ENCODE measurements around the gene KIAA0040. TPM values are rescaled to one million over a fixed set of nuclear protein-coding genes. Genes with fewer than 3 reads are reported as not detected.
A peak's percentile ranks its signal among the peaks of the same experiment; 100 is the strongest.

KIAA0040 gene
- total and polyA plus RNA-seq, 4 donors, result 1.7 to 2.9 (median 2.2) TPM

DNA sequence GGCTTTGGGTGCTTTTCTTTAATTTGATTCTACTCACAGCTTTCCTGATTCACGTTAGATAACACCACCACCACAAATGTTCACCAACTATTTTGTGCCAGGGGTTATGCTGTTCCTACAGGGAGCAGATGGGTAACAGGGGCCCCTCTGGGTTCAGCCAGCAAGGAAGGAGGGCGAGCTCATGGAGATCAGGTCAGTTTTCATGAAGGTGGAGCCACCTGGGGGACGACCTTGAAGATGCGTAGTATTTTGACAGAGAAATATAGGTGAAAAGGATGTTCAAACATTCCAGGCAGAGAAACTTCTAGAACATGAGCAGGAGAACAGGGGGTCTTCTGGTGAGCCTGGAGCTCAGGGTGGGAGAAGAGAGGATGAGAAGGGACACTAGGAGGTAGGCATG is 28.9 kb downstream of the KIAA0040 start:
- H3K4me1 ChIP-seq (ENCODE audit: control insufficient read depth, insufficient read depth, low read length), result no peaks in the 10 kb centered on the region
- H3K27me3 ChIP-seq (ENCODE audit: control insufficient read depth, insufficient read depth, low read length), result no peaks in the 10 kb centered on the region
- no peaks in the 10 kb centered on the region for H3K9me3 ChIP-seq (ENCODE audit: control insufficient read depth, insufficient read depth, low read length)
- no peak overlapping the region for H3K4me3 ChIP-seq (ENCODE audit: low read depth, low read length)
- no peaks in the 10 kb centered on the region for H3K36me3 ChIP-seq (ENCODE audit: control insufficient read depth, insufficient read depth, low read length)
- no peak overlapping the region for H3K27ac ChIP-seq (ENCODE audit: low read depth, low read length)
- 60% methylated on average over 3 of the region's 4 CpGs for WGBS (ENCODE audit: insufficient coverage)
- no peak for DNase-seq (ENCODE audit: low read depth in 4 of 6, low spot score in 6 of 6)

DNA sequence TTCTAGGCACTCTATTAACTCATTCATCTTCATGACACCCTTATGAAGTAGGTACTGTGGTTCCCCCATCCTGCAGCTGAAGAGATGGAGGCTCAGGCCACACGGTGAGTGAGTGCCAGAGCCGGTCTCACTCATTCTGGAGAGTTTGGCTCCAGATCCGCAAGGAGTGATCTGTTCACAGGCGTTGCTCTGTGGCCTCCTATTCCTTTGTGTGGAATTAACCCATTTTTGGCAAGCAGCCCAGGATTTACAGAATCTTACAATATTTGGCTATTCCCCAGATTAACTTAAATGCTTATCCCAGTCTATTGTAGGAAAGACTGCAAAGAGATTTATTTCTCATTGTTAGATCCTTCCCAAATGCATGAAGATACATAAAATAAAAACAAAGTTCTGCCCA is 29.6 kb downstream of the KIAA0040 start:
- Histone ChIP-seq H3K27me3 (ENCODE audit: control insufficient read depth, insufficient read depth, low read length) (no peaks in the 10 kb centered on the region), H3K9me3 (ENCODE audit: control insufficient read depth, insufficient read depth, low read length) (no peaks in the 10 kb centered on the region), H3K4me3 (ENCODE audit: low read depth, low read length) (no peak overlapping the region), H3K27ac (ENCODE audit: low read depth, low read length) (no peak overlapping the region), H3K4me1 (ENCODE audit: control insufficient read depth, insufficient read depth, low read length) (peaks cover 6% of the 10 kb centered on the region), H3K36me3 (ENCODE audit: control insufficient read depth, insufficient read depth, low read length) (no peaks in the 10 kb centered on the region)
- peak in 2 of 6 donors; percentile 44 to 67 for DNase-seq (ENCODE audit: low read depth in 4 of 6, low spot score in 6 of 6)
- 25% methylated on average over 4 of the region's 4 CpGs for WGBS (ENCODE audit: insufficient coverage)

DNA sequence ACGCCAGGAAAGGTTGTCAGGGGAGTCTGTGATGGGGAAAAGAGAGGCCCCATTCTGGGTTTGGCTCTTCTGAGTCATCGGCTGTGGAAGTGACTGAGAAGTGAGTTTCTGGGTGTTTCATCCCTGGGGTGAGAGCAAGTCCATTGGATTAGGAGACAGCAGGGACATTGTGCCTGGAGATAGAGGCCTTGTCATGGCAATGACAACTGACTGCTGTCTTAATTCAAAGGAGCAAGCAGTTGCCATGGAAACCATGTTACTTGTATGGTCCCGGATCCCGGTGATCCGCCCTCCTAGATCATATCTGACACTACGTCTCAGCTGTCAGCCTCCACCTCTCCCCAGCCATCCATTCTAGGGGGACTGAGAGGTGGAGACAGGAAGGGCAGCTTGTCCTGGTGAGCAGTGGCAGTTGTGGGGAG is 34.4 kb downstream of the KIAA0040 start:
- H3K9me3 ChIP-seq (ENCODE audit: control insufficient read depth, insufficient read depth, low read length), result no peaks in the 10 kb centered on the region
- DNase-seq (ENCODE audit: low read depth in 4 of 6, low spot score in 6 of 6), result peak in 2 of 6 donors; percentile 61 to 81
- WGBS (ENCODE audit: insufficient coverage), result 52% methylated on average over 2 of the region's 6 CpGs
- no peak overlapping the region for H3K27ac ChIP-seq (ENCODE audit: low read depth, low read length)
- H3K36me3 ChIP-seq (ENCODE audit: control insufficient read depth, insufficient read depth, low read length), result no peaks in the 10 kb centered on the region
- H3K4me3 ChIP-seq (ENCODE audit: low read depth, low read length), result no peak overlapping the region
- H3K27me3 ChIP-seq (ENCODE audit: control insufficient read depth, insufficient read depth, low read length), result peaks cover 7% of the 10 kb centered on the region
- H3K4me1 ChIP-seq (ENCODE audit: control insufficient read depth, insufficient read depth, low read length), result peaks cover 14% of the 10 kb centered on the region

DNA sequence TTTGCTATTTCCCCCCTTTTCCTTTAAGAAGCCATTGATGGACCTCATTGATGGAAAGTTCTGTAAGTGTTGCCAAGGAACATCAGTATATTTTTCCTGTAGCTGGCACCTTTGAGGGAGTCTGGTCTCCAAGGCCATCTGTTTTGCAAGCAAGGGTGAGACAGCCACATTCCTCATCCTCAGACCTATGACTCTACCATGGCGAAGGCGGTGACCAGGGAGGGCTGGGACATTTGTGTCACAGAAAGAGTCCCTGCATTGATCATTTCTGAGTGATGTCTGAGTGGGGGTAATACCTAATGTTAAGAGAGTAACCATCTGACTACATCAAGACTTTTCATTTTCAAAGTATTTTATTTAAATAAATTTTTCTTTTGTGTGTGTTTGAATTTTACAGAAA is 35.4 kb downstream of the KIAA0040 start:
- H3K36me3 ChIP-seq (ENCODE audit: control insufficient read depth, insufficient read depth, low read length), result no peaks in the 10 kb centered on the region
- WGBS (ENCODE audit: insufficient coverage), result no CpG with 5 or more reads among the region's 2 CpGs
- no peak for DNase-seq (ENCODE audit: low read depth in 4 of 6, low spot score in 6 of 6)
- peaks cover 16% of the 10 kb centered on the region for H3K4me1 ChIP-seq (ENCODE audit: control insufficient read depth, insufficient read depth, low read length)
- H3K4me3 ChIP-seq (ENCODE audit: low read depth, low read length), result no peak overlapping the region
- no peak overlapping the region for H3K27ac ChIP-seq (ENCODE audit: low read depth, low read length)
- no peaks in the 10 kb centered on the region for H3K9me3 ChIP-seq (ENCODE audit: control insufficient read depth, insufficient read depth, low read length)
- H3K27me3 ChIP-seq (ENCODE audit: control insufficient read depth, insufficient read depth, low read length), result peaks cover 9% of the 10 kb centered on the region

DNA sequence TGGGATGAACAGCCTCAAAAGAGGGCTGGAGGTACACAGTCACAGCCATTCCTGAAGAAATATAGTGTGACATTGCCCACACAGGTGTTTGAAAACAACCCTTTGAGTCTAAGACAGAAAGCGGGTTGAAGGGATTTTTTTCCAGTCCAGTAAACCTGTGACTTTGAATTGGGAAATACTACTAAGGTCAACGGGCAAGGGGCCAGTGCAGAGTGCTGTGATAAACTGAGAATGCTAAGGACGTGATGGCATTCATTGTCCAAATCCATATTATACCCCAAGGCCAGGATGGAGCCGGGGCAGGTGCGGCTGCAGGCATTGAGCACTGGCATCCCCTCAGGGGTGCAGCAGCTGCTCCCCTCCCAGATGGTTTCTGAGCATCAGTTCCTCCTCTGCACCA is 36.6 kb downstream of the KIAA0040 start:
- 81% methylated on average over 2 of the region's 5 CpGs for WGBS (ENCODE audit: insufficient coverage)
- Histone ChIP-seq H3K27me3 (ENCODE audit: control insufficient read depth, insufficient read depth, low read length) (peaks cover 10% of the 10 kb centered on the region), H3K4me1 (ENCODE audit: control insufficient read depth, insufficient read depth, low read length) (peaks cover 20% of the 10 kb centered on the region), H3K27ac (ENCODE audit: low read depth, low read length) (no peak overlapping the region), H3K9me3 (ENCODE audit: control insufficient read depth, insufficient read depth, low read length) (no peaks in the 10 kb centered on the region), H3K4me3 (ENCODE audit: low read depth, low read length) (no peak overlapping the region), H3K36me3 (ENCODE audit: control insufficient read depth, insufficient read depth, low read length) (no peaks in the 10 kb centered on the region)
- DNase-seq (ENCODE audit: low read depth in 4 of 6, low spot score in 6 of 6), result no peak

DNA sequence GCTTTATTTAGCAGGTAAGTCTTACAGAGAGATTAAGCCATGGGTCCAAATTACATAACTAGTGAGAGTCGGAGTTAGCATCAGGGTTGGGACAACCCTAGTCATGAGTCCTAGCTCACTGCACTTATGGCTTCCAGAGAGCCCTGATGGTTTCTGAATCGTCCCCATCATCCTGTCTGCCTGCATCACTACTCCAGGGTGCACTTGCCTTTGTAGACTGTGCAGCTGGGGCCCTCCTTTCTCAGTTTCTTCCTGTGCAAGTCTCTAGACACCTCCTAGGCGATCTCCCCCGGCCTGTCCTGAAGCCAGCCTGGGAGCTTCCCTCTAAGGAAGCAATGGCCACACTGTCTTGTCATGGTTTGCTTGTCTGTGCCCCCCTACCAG is 37.1 kb downstream of the KIAA0040 start:
- Histone ChIP-seq H3K4me3 (ENCODE audit: low read depth, low read length) (no peak overlapping the region), H3K4me1 (ENCODE audit: control insufficient read depth, insufficient read depth, low read length) (peaks cover 24% of the 10 kb centered on the region), H3K9me3 (ENCODE audit: control insufficient read depth, insufficient read depth, low read length) (no peaks in the 10 kb centered on the region), H3K27ac (ENCODE audit: low read depth, low read length) (no peak overlapping the region), H3K36me3 (ENCODE audit: control insufficient read depth, insufficient read depth, low read length) (no peaks in the 10 kb centered on the region), H3K27me3 (ENCODE audit: control insufficient read depth, insufficient read depth, low read length) (peaks cover 10% of the 10 kb centered on the region)
- DNase-seq (ENCODE audit: low read depth in 4 of 6, low spot score in 6 of 6), result peak in 1 of 6 donors; percentile 58
- 74% methylated on average over 4 of the region's 4 CpGs for WGBS (ENCODE audit: insufficient coverage)

DNA sequence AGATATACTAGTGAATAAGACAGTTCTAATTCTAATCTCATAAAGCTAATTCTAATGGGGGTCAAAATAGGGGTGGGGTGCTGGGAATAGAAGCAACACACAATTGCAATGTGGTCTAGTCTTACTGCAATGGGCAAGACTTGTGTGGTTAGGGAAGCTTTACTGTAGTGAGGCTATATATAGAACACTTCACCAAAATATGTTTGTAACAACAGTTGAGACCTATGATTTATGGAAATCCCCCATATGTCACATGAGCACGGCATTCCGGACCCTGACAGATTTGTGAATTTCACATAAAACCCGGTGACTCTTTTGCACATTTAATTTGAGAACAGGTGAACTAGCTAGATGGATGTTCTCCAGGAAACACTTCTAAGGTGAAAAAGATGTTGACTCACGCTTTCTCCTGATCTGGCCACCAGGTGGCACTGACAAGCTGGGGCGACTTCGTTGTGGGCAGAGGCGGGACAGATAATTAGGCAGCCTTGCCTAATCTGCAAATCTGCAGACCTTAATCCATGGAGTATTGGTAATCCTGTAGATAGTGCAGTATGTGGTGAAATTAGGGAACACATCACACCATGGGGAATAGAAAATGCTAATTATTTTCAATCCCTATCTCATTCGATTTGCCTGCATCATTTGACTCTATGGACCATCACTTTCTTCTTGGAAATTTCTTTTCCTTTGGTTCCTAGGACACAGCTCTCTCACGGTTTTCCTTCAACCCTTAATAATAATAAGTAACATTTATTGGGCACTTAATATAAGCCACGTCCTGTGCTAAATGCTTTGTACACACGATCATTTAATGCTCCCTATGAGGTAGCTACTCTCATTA is 37.7 kb downstream of the KIAA0040 start:
- Histone ChIP-seq H3K36me3 (ENCODE audit: control insufficient read depth, insufficient read depth, low read length) (no peaks in the 10 kb centered on the region), H3K27ac (ENCODE audit: low read depth, low read length) (no peak overlapping the region), H3K4me3 (ENCODE audit: low read depth, low read length) (no peak overlapping the region), H3K4me1 (ENCODE audit: control insufficient read depth, insufficient read depth, low read length) (peaks cover 25% of the 10 kb centered on the region), H3K27me3 (ENCODE audit: control insufficient read depth, insufficient read depth, low read length) (peaks cover 10% of the 10 kb centered on the region), H3K9me3 (ENCODE audit: control insufficient read depth, insufficient read depth, low read length) (no peaks in the 10 kb centered on the region)
- WGBS (ENCODE audit: insufficient coverage), result 7% methylated on average over 4 of the region's 11 CpGs
- peak in 4 of 6 donors; percentile 48 to 87 (median 60) for DNase-seq (ENCODE audit: low read depth in 4 of 6, low spot score in 6 of 6)

DNA sequence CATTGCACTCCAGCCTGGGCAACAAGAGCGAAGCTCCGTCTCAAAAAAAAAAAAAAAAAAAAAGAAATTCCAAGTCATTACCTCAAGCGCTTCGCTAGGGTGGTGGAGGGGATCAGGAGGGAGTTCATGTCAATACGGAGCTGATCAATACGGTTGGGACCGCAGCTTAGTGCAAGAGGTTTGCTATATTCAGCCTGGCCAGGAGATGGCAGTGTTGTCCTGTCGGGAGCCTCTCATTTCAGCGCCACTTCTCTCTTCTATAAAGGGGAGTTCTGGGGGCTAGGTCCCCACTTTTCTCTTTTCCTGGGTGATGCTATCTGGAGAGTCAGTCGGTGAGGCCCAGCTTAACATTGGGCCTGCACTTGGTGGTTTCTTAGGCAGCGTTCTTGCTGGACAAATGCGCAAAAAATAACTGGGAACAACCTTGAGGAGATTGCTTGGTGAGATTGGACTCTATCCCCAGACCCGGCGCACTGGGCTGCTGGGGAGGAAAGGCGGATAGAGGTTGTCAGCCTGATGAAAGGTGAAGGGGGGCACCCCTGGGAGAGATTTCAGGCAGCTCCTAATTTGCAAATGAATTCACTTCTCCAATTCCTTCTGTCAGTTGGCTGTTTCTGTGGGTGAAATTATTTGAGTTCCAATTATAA is 40.4 kb downstream of the KIAA0040 start:
- 0% methylated on average over 9 of the region's 15 CpGs for WGBS (ENCODE audit: insufficient coverage)
- H3K9me3 ChIP-seq (ENCODE audit: control insufficient read depth, insufficient read depth, low read length), result no peaks in the 10 kb centered on the region
- no peak overlapping the region for H3K4me3 ChIP-seq (ENCODE audit: low read depth, low read length)
- peaks cover 13% of the 10 kb centered on the region for H3K4me1 ChIP-seq (ENCODE audit: control insufficient read depth, insufficient read depth, low read length)
- H3K27ac ChIP-seq (ENCODE audit: low read depth, low read length), result no peak overlapping the region
- H3K36me3 ChIP-seq (ENCODE audit: control insufficient read depth, insufficient read depth, low read length), result no peaks in the 10 kb centered on the region
- peaks cover 10% of the 10 kb centered on the region for H3K27me3 ChIP-seq (ENCODE audit: control insufficient read depth, insufficient read depth, low read length)
- DNase-seq (ENCODE audit: low read depth in 4 of 6, low spot score in 6 of 6), result peak in 5 of 6 donors; percentile 39 to 91 (median 59)

DNA sequence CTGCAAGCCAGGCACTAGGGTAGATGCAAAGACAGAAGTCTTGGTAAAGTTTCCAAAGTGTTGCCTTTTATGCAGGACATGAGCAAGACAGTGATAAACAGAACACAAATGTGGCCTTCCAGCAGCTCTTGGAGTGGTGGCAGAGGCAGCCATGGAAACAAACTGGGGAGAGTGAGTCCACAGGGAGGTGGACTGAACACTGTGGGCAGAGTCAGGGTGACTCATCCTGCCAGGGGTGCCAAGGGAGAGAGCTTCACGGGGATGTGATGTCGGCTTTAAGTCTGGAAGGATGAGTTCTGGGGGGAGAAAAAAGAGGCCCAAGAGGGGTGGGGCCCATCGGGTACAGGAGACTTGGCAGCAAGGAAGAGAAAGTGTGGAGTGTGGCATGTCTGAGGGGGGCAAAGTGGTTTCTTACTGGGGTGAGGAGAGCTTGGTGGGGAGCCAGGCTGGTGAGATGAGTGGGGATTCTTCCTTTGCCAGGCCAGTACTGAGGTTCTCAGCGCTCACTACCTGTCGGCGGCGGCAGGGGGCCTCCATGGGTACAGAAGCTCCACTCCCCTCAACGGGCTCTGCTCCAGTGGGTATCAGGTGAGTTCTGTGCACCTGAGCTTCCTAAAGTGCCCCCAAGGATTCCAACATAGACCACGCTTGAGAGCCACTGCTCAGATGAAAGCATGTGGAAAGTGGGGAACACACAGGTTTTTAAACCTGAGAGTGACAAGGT is 41.8 kb downstream of the KIAA0040 start:
- H3K36me3 ChIP-seq (ENCODE audit: control insufficient read depth, insufficient read depth, low read length), result no peaks in the 10 kb centered on the region
- H3K4me3 ChIP-seq (ENCODE audit: low read depth, low read length), result no peak overlapping the region
- H3K4me1 ChIP-seq (ENCODE audit: control insufficient read depth, insufficient read depth, low read length), result peaks cover 21% of the 10 kb centered on the region
- H3K27ac ChIP-seq (ENCODE audit: low read depth, low read length), result no peak overlapping the region
- 69% methylated on average over 8 of the region's 9 CpGs for WGBS (ENCODE audit: insufficient coverage)
- peaks cover 10% of the 10 kb centered on the region for H3K27me3 ChIP-seq (ENCODE audit: control insufficient read depth, insufficient read depth, low read length)
- no peaks in the 10 kb centered on the region for H3K9me3 ChIP-seq (ENCODE audit: control insufficient read depth, insufficient read depth, low read length)
- DNase-seq (ENCODE audit: low read depth in 4 of 6, low spot score in 6 of 6), result peak in 1 of 6 donors; percentile 30
